HG03280 (cell line): Measurements from ENCODE around the gene KRTAP2-3.
"Not testable (repeated sequence)": the region's sequence is repeated elsewhere in the genome, so short reads cannot be mapped to it uniquely, and the experiment has no call there.

Experiments used
- ATAC-seq: cut with Tn5 transposase; IDR thresholded peaks from one replicate; pipeline ENCODE4 v1.9.1; 2021; ENCODE audit warnings: mild to moderate bottlenecking, moderate library complexity; ENCODE audit not compliant: unreplicated experiment

Gene KRTAP2-3

GRCh38 chr17:41069031-41069430, 9.1 kb upstream of the KRTAP2-3 start:
- ATAC-seq, result no peak

DNA sequence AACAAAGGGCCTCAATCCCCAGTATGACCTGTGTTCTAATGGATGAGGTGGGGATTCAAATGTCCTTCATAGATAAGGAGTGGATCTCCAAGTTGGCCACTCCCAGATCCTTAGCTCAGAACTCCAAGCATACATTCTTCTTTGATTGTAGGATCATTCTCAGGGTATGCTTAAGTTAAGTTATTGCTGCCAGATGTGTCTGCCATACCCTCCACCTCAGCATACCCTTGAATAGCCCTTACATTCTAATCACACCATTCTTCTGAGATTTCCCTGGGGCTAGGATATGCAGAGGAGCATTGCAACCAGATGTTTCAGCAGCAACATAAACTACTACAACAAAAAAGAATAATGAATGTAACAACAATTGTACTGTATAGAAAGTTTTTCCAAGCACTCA, 7.4 kb upstream of the KRTAP2-3 start:
- no peak for ATAC-seq

GRCh38 chr17:41065829-41066624, 6.1 kb upstream of the KRTAP2-3 start, which contains the start of gene KRTAP2-4:
Gene KRTAP2-4 (minus strand): TSS chr17:41065879. CDS start chr17:41065845, 34 bp downstream.
- ATAC-seq, result no peak

DNA sequence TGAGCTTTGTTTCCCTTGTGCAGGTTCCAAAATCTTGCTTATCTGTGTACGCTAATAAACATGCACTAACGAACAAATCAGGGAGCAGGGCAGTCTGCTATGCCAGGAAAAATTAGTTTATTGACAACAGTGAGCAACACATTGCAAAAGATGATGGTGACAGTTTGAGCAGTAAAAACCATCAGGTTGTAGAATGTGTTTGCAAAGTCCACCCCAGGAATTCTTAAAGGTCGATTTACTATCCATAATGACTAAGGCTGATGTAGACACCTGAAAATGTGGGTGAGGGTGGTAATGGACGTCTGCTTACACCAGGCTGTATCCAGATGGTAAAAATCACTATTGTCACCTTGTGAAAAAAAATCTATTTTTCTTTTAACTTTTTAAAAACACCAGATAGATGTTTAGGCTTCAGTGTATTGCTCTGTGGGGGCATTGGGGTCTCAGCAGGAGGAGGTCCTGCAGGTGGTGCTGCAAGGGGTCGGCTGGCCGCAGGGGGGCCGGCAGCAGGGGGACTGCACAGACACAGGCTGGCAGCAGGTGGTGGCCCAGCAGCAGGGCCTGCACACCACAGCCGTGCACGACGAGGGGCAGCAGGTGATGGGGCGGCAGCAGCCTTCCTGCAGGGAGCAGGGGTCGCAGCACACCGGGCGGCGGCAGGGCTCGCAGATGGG, 5.2 kb upstream of the KRTAP2-3 start:
- ATAC-seq, result not testable (repeated sequence)

GRCh38 chr17:41064301-41064700, 4.4 kb upstream of the KRTAP2-3 start:
- no peak for ATAC-seq

DNA sequence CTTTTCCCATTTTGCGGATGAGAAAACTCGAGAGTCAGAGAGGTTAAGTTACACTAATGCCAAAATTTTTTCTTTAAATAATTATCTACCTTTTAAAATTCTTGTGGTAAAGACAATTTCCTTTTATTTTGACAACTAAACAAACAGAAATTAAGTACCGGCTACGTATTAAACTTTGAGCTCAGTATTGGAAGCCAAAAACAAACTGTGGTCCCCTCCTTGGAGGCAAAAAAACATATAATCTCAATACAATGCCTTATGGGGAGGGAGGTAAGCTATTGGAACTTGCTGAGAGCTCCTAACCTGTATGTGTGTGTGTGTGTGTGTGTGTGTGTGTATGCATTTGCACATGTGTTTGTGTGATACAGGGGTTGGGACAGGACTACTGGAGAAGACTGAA, 3.5 kb upstream of the KRTAP2-3 start:
- ATAC-seq, result no peak

GRCh38 chr17:41061964-41062363, 2.0 kb upstream of the KRTAP2-3 start:
- no peak for ATAC-seq

GRCh38 chr17:41059276-41060051, 450 bp downstream of the KRTAP2-3 start:
- not testable (repeated sequence) for ATAC-seq

DNA sequence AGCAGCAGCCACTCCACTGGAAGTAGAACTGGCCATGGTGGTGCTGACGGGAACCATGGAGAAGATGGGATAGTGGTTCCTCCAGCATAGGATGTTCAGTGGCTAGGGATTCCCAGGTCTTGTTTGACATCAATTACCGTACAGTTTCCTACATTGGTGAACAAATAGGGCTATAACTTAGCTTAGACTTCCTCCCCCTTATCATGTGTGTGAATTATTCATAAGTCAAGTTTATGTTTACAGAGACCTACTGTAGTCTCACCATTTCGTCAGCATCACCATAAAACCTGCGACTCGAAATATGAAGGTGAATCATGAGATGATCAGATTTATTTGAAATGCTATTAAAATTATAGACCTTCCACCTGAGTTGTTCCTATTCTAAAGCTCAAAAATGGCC, 1.2 kb downstream of the KRTAP2-3 start:
- no peak for ATAC-seq

GRCh38 chr17:41057547-41057946, 2.4 kb downstream of the KRTAP2-3 start:
- ATAC-seq, result no peak

DNA sequence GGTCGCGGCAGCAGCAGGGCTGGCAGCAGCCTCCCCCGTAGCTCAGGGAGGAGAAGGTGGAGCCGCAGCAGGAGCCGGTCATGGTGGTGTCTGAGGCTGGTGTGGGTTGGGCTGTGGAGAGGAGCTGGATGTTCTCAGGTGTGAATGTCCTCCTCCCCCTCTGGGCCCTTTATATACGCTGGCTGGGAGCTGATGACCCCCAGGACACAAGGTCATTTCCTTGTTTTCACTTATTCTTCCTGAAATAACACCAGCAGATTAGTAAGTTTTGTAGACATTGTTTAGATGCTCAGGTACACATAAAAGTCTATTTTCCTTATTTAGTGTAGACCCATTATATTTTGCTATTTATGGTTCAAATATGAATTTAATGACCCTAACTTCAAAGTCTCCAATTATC, 4.8 kb downstream of the KRTAP2-3 start, which contains the start of gene KRTAP2-2:
Gene KRTAP2-2, minus strand, starts transcription at position 101 of the 400 bp plus-strand sequence. Its CDS starts 19 bp downstream, at position 82.
- not testable (repeated sequence) for ATAC-seq

DNA sequence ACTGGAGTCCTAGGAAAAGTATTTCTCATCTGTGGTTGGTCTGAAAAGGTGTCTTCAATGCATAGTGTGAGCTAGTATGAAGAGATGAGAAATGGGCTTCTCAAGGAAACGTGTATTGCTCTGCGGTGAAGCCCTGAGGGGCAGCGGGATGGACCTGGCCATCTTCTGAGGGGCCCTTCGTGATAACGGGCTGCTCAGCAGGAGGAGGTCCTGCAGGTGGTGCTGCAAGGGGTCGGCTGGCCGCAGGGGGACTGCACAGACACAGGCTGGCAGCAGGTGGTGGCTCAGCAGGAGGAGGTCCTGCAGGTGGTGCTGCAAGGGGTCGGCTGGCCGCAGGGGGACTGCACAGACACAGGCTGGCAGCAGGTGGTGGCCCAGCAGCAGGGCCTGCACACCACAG, 5.4 kb downstream of the KRTAP2-3 start:
- not testable (repeated sequence) for ATAC-seq

DNA sequence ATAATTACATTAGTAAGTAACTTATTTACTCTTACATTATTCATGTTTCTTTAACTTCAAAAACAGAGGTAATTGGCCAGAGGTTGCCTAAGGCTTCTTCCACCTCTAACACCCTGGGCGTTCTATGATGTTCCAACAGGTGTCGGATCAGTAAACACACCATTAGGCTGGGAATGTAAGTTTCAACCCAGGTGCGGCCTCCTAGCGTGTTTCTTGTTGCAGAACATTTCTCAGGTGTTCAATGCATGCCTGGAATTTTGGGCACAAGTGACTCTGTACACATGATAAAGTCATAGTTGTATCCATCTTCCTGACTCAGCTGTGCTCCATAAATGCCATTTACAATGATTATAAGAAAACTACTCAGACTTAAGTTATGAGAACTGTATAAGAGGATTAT, 5.9 kb downstream of the KRTAP2-3 start:
- ATAC-seq, result no peak

DNA sequence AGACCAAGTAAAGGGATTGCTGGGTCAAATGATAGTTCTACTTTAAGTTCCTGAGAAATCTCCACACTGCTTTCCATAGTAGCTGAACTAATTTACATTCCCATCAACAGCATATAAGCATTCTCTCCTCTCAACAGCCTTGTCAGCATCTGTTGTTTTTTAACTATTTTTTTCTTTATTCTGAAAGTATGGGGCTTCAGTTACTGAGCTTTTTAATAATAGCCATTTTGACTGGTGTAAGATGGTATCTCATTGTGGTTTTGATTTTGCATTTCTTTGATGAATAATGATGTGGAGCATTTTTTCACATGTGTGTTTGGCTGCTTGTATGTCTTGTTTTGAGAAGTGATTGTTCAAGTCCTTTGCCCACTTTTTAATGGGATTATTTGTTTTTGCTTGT, 7.3 kb downstream of the KRTAP2-3 start:
- ATAC-seq, result no peak

DNA sequence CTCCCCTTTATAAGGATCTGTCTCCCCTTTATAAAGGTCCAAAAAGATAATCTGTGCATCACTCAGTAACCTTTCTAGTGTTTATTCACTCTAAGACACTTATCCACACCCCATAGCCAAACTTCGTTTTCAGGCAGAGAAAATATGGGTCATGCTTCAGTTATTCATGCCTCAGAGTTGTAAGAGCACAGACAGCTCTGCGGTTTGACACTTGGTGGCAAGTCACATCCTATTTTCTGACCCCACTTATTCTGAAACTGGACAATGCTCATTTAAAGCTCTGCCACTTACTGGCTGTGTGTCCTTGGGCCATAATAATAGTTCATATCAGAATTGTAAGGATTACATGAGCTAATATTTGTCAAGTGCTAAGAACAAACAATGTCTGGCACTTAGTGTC, 10.8 kb downstream of the KRTAP2-3 start:
- ATAC-seq, result no peak

DNA sequence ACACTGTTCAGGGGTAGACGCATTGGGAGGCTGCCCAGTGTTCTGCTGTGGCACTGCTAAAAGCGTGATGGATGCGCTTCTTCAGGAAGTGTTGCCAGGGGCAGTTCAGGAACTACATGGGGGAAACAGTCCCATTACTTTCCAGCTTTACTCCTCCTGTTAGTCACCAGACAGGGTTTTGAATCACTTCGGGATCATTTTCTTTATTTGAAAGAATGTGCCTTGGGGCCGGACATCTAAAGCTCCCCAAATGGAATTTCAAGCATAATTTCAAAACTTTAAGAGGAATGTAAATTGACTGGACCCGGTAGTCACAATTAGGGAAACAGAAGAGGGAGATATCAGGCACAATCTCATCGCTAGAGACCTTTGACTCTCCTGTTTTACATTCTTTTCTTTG, 11.5 kb downstream of the KRTAP2-3 start:
- no peak for ATAC-seq

DNA sequence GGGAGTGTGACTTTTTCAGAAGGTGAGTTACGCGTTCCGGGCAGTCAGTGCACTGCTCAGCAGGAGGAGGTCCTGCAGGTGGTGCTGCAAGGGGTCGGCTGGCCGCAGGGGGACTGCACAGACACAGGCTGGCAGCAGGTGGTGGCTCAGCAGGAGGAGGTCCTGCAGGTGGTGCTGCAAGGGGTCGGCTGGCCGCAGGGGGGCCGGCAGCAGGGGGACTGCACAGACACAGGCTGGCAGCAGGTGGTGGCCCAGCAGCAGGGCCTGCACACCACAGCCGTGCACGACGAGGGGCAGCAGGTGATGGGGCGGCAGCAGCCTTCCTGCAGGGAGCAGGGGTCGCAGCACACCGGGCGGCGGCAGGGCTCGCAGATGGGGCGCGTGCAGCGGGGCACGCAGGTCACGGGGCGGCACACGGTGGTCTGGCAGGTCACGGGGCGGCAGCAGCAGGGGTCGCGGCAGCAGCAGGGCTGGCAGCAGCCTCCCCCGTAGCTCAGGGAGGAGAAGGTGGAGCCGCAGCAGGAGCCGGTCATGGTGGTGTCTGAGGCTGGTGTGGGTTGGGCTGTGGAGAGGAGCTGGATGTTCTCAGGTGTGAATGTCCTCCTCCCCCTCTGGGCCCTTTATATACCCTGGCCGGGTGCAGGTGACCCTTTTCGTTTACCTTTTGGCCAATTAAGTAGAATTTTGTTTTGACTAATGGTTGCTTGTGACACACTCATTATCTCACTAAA, 13.0 kb downstream of the KRTAP2-3 start, which contains the start of gene KRTAP2-1:
Gene KRTAP2-1, minus strand, starts transcription at position 582 of the 731 bp plus-strand sequence. Its CDS starts 49 bp downstream, at position 533.
- ATAC-seq, result not testable (repeated sequence)

DNA sequence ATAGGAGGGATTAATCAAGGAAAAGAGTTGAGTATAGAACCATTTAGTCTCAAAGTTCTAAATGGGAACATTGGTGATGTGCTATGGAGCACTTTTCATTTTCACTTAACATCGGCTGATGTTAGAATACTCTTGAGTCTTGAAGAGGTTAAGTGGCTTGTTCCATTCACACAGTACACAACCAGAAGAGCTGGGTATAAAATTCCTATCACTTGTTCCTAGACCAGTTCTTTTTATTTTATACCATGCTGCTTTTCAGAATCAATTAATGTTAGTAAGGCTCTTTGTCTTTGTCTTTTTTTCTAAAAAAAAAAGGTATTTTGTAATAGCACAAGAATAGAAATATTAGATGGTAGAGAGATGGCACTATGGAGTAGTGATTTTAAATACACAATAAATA, 17.0 kb downstream of the KRTAP2-3 start:
- ATAC-seq, result no peak

DNA sequence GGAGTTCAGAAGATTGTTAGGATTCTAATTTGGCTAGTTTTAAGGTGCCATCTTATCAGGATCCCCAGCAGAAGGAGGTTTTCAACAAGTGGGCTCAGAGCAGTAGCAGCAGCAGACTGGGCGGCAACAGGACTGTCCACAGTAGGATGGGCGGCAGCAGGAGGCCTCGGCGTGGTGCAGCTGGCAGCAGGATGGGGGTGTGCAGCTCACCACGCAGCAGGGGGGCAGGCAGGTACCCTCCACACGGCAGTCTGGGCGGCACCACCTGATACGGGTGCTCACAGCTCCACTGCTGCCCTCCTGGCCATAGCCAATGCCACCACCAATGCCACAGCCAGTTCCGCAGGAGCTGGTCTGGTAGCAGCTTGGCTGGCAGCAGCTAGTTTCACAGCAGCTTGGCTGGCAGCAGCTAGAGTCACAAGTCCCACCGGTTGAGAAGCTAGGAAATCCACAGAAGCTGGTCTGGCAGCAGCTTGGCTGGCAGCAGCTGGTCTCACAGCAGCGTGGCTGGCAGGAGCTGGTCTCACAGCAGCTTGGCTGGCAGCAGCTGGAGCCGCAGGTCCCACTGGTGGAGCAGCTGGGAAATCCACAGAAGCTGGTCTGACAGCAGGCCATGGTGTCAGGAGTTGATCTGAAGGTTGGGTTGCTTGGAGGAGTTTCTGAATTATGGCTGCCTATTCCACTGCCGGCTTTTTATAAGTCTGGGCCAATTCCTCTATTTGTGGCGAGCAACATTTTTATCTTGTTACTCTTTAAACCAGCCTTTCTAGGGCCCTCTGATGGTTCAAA, 18.9 kb downstream of the KRTAP2-3 start, which contains the start of gene KRTAP1-1:
Gene KRTAP1-1, minus strand, starts transcription at position 668 of the 789 bp plus-strand sequence. Its CDS starts 53 bp downstream, at position 615.
- ATAC-seq, result not testable (repeated sequence)
